SH-SY5Y (cell line): ENCODE data around the gene SORCS3.

ENCODE experiments used
- GATA2 ChIP-seq: IDR thresholded peaks from 2 replicates; pipeline ENCODE4 v1.6.1; 2011; ENCODE audit warnings: mild to moderate bottlenecking, low read depth, low read length
- GATA3 ChIP-seq: IDR thresholded peaks from 2 replicates; pipeline ENCODE4 v1.6.1; 2011; ENCODE audit warnings: low read depth, mild to moderate bottlenecking, low read length, moderate library complexity

GRCh38 chr10:105237685-105238084 is 596.6 kb downstream of the SORCS3 start:
- TF ChIP-seq GATA3 = no peak
- no peak for TF ChIP-seq GATA2
